Limb (tissue), 2 donors: ENCODE results near the gene CERS2.
"Not testable (repeated sequence)": the region's sequence is repeated elsewhere in the genome, so short reads cannot be mapped to it uniquely, and the experiment has no call there.

ENCODE experiments used
- DNase-seq, 2 donors: peaks; one replicate each; pipeline ENCODE4 v3.0.0-alpha.2; 2016; ENCODE audit errors: extremely low spot score in 2 of 2

The CERS2 gene

DNA sequence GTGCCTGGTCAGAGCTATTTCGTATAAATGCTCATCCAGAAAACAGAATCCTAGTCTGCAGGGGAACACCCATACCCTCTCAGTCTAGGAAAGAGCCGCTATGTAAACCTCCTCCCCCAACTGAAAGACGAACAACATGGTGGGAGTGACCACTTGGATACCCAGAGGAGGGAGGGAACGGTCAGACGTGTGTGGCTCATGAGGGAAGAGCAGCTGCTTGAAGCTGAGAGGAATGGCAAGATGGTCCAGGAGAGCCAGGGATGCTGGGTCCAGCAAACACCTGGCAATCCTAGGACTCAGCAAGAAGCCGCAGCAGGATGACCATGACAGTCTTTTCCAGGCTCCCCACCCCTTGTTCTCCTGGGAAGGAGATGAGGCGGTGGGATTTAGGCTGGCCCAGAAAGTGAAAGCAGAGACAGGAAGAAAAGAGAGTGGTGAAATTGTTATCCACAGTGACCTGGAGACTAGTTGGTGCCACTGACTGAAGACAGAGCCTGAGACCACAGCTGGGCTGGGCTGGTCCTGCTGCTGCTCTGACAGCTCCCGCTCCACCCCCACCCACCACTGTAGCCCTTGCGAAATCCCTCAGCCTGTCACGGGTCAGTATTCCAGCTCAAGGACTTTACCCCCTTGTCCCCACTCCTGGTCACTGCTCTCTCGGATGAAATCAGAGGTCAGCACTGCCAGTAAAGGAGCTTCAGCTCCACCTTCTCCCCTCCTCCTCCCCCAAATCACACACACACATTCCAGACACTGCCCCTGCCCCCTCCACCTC, 3.6 kb downstream of the CERS2 start:
- no peak for DNase-seq

DNA sequence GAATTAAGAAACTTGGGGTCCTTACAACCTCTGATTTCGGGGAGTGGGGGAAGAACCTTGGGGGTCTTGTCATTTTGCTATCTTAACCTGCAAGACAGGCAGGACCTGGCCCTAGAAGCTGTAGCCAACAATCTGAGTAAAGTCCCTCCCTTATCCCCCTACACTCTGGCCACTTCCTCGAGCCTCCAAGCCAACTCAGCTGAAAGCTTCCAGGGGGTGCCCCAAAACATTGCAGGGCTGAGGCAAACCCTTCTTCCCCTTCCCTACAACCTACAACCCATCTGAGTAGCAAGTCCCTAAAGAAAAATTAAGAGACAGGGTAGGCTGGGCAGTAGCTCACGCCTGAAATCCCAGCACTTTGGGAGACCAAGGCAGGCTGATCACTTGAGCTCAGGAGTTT, 5.0 kb downstream of the CERS2 start:
- DNase-seq, result no peak

DNA sequence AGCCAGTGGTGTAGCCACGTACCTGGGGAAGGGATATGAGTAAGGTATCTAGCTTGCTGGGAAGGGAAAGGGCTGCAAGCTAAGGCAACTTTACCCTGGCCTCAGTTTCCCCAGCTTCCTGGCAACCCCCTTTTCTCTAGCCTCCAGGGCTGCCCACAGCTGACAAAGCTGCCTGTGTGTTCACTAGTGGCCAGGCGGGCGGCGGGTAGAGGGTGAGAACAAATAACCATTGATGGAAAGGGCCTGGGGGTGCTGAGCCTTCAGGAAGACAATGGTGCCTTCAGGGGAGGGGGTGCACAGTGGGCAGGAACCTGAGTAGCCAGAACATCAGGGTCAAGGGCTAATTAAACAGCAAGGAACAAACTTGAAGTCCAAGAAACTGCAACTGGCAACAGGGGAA, 6.1 kb downstream of the CERS2 start:
- no peak for DNase-seq

DNA sequence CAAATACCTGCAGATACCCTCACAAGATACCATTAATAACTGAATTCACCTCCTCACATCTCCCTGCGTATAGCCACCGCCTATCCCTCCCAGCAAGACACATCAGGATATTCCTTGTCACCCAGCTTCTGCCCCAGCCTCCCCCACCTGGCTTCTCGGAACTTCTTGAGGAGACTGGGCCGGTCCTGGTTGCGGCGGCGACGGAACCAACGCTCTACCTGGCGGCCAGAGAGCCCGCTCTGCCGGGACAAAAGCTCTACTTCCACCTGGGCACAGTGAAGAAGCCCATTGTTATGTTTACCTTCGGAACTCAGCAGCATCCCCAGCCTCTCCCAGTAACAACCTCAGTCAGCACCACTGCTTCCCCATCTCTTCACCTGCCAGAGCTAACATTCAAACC, 6.7 kb downstream of the CERS2 start:
- no peak for DNase-seq

DNA sequence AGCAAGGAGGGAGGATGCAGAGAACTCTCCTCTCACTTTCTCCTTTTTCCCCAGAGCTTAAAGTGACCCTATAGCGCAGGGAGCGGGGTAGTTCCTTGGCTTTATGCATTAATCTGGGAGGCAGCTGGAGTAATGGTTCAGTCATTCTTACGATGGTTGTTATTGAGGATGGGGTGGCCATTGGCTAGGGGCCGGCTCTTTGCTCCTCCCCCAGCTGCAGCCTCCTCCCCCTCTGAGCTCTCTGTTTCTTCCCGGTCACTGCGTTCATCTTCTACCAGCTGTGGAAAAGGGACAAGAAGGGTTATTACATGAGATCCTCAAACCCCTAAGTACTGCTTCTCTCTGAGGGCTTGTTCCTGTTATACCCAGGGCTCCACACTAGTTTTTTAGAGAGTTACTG, 8.6 kb downstream of the CERS2 start:
- DNase-seq, result no peak

DNA sequence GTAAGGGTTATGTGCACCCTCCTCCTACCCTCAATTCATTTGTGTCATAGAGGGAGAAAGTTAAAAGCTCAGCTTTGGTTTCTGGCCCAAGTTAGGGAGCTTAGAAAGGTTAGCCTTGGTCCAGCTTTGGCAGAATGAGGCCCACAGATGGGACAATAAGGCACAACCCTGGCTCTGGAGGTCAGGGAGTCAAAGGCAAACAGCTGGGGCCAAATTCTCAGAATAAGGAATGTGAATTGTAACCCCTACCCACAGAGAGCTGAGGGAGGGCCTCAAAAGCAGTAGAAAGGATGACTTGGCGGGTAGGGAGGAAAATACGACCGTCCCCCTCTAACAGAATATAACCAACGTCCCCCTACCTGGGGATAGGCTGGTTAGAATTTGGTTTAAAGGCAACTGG, 9.0 kb downstream of the CERS2 start:
- no peak for DNase-seq

DNA sequence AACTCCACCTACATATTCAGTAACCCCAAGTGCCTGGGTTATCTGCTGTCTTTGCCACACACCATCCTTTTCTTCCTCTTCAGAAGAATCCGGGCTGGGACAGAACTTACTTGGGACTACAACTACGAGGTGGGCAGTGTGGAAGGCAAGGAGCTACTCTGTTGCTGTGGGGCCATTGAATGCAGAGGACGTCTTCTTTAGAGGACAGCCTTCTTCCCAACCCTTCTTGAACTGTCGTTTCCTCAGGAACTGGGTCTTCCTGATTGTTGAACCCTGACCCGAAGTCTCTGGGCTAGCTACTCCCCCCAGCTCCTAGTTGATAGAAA, 10.5 kb downstream of the CERS2 start:
- DNase-seq, result no peak

DNA sequence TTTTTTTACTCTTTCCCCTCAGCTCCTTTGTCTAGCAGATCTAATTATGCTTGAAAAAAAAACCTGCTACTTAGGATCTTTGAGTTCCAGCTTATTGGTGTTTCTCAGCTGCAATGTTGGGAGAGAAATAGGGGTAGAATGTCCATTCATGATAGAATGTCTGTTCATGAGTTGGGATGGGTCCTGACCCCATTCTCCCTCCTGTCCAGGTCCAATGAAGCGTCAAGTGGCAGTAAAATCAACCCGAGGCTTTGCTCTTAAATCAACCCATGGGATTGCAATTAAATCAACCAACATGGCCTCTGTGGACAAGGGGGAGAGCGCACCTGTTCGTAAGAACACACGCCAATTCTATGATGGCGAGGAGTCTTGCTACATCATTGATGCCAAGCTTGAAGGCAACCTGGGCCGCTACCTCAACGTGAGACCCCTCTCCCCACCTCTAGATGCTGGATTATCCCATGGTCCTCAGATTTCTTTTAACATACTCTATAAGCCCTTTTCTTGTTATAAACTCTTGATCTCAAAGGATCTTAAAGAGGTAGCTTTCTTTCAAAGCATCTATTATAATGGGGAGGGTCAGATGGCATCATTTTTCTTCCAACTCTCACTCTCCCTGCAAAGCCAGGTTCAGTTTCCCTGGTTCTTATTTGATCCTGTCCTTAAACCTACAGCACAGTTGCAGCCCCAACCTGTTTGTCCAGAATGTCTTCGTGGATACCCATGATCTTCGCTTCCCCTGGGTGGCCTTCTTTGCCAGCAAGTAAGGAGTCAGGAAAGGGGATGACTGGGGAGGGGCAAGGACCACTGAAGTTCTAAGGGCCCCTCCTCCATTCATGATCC, 11.1 kb downstream of the CERS2 start:
- DNase-seq, result no peak

DNA sequence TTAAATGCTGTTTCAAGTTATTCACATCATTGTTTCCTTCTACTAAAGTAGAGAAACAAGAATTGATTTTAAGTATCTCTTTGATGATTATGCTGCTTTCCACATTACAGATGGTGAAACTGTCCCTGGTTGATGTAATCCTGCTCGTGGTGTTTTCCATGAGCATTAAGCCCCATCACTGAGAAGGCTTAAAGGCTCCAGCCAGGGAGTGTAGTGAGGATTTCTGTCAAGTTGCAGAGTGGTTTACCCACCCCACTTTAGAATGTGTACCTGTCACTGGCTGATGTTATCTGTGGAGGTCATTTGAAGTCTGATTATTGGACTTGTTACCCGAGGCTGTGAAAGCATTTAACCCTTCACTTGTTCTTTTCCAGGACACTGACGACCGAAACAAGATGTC, 12.9 kb downstream of the CERS2 start:
- no peak for DNase-seq

DNA sequence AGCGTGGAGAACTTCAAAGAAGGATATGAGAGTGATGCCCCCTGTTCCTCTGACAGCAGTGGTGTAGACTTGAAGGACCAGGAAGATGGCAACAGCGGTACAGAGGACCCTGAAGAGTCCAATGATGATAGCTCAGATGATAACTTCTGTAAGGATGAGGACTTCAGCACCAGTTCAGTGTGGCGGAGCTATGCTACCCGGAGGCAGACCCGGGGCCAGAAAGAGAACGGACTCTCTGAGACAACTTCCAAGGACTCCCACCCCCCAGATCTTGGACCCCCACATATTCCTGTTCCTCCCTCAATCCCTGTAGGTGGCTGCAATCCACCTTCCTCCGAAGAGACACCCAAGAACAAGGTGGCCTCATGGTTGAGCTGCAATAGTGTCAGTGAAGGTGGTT, 14.0 kb downstream of the CERS2 start:
- no peak for DNase-seq

DNA sequence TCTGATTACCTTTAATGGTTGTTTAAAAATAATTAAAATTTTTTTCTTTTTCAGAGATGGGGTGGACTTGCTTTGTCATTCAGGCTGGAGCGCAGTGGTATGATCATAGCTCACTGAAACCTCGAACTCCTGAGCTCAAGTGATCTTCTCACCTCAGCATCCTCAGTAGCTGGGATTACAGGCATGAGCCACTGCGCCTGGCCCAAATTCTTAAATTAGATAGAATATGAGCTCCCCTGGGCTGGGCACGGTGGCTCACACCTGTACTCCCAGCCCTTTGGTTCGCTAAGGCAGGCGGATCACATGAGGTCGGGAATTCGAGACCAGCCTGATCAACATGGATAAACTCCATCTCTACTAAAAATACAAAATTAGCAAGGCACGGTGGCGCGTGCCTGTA, 17.0 kb downstream of the CERS2 start:
- no peak for DNase-seq

DNA sequence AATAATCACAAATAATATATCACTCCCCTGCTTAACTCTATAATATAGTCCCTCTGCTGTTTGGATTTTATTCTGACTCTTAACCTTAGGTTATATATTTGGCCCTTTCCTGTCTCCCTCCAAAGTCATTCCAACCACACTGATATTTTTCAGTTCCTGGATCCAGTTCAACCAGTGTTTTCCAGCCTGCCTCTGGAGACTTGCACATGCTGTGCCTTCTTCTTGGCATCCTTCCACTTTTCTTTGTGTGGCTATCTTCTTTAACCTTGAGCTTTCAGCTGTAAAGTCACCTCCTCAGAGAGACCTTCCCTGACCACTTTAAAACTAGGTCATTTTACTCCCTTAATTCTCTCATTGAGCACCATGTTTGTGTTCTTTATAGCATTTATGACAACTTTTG, 19.4 kb downstream of the CERS2 start:
- DNase-seq, result no peak

DNA sequence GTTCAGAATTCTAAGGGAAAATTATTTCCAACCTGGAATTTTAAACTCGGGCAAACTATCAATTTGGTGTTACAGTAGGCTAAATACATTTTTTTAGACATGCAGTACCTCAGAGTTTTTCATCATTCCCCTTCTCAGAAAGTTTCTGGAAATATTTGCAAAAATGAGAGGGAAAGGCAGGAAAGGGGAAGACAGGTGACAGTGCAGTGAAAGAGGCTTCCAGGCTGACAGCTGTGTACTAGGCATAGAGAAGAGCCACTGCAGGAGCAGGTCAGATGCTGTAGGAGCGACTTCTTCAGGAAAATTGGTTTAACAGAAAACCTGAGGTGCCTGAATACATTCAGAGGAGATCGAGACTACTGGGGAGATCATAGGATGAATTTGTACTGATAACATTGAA, 19.9 kb downstream of the CERS2 start:
- no peak for DNase-seq

DNA sequence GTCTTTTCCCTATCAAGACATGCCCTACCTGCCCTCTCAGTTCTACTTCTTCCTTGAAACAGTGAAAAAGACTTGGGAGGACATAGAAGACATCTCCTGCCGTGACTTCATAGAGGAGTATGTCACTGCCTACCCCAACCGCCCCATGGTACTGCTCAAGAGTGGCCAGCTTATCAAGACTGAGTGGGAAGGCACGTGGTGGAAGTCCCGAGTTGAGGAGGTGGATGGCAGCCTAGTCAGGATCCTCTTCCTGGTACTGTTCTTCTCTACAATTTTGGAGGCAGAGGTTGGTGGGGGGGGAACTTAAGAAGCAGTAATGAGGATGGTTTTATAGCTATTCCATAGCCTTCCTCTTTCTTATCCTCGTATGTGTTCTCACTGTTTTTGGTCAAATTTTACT, 29.8 kb downstream of the CERS2 start:
- no peak for DNase-seq

DNA sequence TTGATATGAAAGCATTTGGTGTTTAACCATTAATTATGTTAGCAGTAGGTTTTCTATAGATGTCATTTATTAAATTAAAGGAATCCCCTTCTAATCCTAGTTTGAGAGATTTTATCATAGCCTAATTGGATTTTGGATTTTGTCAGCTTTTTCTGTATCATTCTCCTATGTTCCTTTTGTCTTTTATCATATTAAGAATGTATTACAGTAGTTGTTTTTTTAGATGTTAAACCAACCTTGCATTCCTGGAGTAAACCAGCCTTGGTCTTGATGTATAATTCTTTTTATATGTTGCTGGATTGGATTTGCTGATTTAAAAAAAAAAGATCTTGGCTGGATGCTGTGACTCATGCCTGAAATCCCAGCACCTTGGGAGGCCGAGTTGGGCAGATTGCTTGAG, 42.9 kb downstream of the CERS2 start:
- DNase-seq, result no peak

DNA sequence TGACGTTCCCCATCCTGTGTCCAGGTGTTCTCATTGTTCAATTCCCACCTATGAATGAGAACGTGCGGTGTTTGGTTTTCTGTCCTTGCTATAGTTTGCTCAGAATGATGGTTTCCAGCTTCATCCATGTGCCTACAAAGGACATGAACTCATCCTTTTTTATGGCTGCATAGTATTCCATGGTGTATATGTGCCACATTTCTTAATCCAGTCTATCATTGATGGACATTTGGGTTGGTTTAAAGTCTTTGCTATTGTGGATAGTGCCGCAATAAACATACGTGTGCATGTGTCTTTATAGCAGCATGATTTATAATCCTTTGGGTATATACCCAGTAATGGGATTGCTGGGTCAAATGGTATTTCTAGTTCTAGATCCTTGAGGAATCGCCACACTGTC, 45.9 kb downstream of the CERS2 start:
- not testable (repeated sequence) for DNase-seq

DNA sequence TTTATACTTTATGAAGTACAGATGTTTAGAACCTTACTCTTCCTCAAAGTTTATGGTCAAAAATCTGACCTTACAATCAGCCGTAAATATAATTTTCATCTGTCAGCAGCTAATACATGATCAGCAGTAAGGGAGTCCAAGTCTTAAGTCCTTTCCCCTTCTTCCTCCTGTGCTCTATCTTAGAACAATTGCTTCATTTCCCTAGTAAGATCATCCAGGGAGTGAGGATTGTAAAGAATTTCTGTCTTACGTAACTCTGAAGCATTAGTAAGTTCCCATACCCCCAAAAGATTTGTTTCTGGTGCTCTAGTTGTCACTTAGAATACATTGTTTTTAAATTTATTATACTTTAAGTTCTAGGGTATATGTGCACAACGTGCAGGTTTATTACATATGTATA, 46.3 kb downstream of the CERS2 start:
- DNase-seq, result no peak

DNA sequence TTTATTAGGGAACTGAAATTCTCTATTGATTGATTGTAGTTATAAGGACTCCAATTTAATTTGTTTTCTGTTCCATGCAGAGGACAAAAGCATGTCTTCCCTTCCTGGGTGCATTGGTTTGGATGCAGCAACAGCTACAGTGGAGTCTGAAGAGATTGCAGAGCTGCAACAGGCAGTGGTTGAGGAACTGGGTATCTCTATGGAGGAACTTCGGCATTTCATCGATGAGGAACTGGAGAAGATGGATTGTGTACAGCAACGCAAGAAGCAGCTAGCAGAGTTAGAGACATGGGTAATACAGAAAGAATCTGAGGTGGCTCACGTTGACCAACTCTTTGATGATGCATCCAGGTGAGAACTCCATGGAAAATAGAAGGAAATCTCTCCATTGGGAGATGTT, 47.0 kb downstream of the CERS2 start:
- DNase-seq, result no peak

DNA sequence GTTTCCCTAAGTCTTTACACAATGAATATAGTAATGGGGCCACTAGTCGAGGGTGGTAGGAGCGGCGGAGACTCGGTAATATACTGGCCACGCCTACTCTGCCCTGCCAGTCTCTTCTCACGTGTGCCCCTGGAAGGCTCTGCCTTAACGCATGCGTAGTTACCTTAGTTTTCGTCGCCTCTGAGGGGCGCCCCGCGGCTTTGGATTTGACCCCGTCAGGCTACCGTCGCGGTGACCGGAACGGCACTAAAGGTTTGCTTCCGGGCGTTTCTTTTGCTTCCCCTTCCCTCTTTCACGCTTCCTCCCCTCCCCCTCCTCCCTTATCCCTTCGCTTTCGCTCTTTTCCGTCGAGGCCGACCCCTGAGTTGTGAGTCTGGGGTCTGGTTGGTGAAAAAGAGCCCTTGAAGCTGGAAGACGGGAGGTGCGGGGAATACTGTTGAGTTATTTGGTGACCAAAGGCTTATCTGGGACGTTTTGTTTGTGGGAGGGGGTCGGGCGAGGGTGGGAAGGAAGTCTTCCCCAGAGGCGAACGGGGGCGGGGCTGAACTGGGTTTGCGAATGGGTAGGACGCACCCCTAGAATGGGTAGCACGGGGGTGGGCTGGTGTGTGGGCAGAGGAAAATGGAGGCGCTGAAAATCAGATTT, 48.4 kb downstream of the CERS2 start, which contains the start of gene SETDB1:
TSS of gene SETDB1 (plus strand) at position 267 of the 645 bp plus-strand sequence. CDS start 1,352 bp downstream, outside the sequence.
- peak; percentile 95 to 98 for DNase-seq

DNA sequence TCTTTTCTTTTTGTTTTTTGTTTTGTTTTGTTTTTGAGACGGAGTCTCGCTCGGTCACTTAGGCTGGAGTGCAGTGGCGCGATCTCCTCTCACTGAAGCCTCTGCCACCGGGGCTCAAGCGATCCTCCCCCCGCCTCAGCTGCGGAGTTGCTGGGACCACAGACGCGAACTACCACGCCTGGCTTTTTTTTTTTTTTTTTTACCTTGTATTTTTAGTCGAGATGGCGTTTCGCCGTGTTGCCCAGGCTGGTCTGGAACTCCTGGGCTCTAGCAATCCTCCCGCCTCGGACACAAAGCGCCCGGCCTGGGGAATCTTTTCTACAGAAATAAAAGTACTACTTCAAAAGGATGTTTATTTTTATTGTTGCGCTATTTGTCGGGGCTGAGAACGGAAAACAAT, 49.6 kb downstream of the CERS2 start:
- no peak for DNase-seq

DNA sequence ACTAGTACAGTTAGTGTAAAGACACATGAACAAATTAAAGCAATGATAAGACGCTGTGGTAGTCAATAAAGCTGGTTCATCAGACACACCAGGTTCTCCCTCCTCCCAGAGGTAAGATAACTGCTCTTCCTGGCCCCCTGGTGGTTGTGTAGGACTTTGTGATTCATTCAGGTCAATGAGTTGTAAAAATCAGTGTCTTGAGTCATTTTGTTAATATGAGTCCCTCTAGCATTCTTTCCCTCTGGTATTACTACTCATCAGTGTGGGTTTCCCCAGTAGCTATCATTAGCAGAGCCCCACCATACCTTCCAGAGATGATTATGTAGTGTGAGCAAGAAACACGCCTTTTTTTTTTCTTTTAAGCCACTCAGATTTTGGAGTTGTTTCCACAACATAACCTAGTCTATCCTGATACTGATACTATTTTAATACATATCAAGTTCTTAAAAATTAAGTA, 52.1 kb downstream of the CERS2 start:
- DNase-seq, result peak; percentile 51 to 55

DNA sequence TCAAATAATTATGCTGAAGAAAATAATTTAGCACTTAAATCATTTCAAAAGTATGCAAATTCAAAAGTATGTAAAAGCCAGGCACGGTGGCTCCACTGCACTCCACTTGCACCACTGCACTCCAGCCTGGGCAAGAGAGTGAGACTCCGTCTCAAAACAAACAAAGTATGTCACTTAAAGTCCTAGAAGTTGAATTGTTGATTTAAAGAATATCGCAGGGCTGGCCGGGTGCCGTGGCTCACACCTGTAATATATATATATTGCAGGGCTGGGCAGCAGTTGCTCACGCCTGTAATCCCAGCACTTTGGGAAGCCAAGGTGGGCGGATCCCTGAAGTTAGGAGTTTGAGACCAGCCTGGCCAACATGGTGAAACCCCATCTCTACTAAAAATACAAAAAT, 57.2 kb downstream of the CERS2 start:
- no peak for DNase-seq
